KMS-11 (cell line): Measurements from ENCODE around the gene DCAF5.

Experiments used
- H2AFZ ChIP-seq: fragments of 200-600 bp; sonication (generic); 2 replicates; pipeline ENCODE4 v1.6.1; 2016; ENCODE audit warnings: antibody characterized with exemption, mixed run types, low read depth
- H3K27ac ChIP-seq: fragments of 200-600 bp; sonication (generic); 2 replicates; pipeline ENCODE4 v1.6.1; 2016; ENCODE audit warnings: mild to moderate bottlenecking, mixed run types
- H3K27me3 ChIP-seq: fragments of 200-600 bp; sonication (generic); 2 replicates; pipeline ENCODE4 v1.6.1; 2017; ENCODE audit warnings: mild to moderate bottlenecking, low read depth, mixed run types, moderate library complexity; ENCODE audit not compliant: insufficient read depth
- H3K36me3 ChIP-seq: fragments of 200-600 bp; sonication (generic); 2 replicates; pipeline ENCODE4 v1.6.1; 2017; ENCODE audit warnings: mild to moderate bottlenecking, mixed run types; ENCODE audit not compliant: insufficient read depth
- H3K4me1 ChIP-seq: fragments of 200-600 bp; sonication (generic); 2 replicates; pipeline ENCODE4 v1.6.1; 2016; ENCODE audit warnings: mild to moderate bottlenecking, low read depth, mixed run types; ENCODE audit not compliant: poor library complexity, severe bottlenecking
- H3K4me2 ChIP-seq: fragments of 200-600 bp; sonication (generic); 2 replicates; pipeline ENCODE4 v1.7.0; 2016; ENCODE audit warnings: mild to moderate bottlenecking, mixed run types
- H3K4me3 ChIP-seq: fragments of 200-600 bp; sonication (generic); IDR thresholded peaks from 2 replicates; pipeline ENCODE4 v1.6.1; 2017; ENCODE audit warnings: low read depth, low read length, mixed read lengths; ENCODE audit not compliant: insufficient read depth
- H3K79me2 ChIP-seq: fragments of 200-600 bp; sonication (generic); 2 replicates; pipeline ENCODE4 v1.6.1; 2016; ENCODE audit warnings: low read depth, mixed run types; ENCODE audit not compliant: insufficient read depth
- H3K9ac ChIP-seq: fragments of 200-600 bp; sonication (generic); 2 replicates; pipeline ENCODE4 v1.6.1; 2016; ENCODE audit warnings: mild to moderate bottlenecking, mixed run types
- H4K20me1 ChIP-seq: fragments of 200-600 bp; sonication (generic); 2 replicates; pipeline ENCODE4 v1.6.1; 2016; ENCODE audit warnings: mild to moderate bottlenecking, mixed run types; ENCODE audit not compliant: insufficient read depth
- CTCF ChIP-seq: fragments of 200-600 bp; sonication (generic); conservative IDR thresholded peaks from 2 replicates; pipeline ENCODE4 v1.6.1; 2017; ENCODE audit warnings: low read depth, mild to moderate bottlenecking, antibody characterized with exemption, low read length, moderate library complexity, mixed read lengths

Gene DCAF5

GRCh38 chr14:69087061-69087461 is 65.9 kb downstream of the DCAF5 start:
- Histone ChIP-seq H3K4me2 (no peak overlapping the region), H3K36me3 (no peaks in the 10 kb centered on the region), H3K4me1 (peaks cover 9% of the 10 kb centered on the region), H3K27me3 (no peaks in the 10 kb centered on the region), H4K20me1 (no peaks in the 10 kb centered on the region), H3K27ac (no peak overlapping the region), H2AFZ (no peak overlapping the region), H3K4me3 (no peak overlapping the region), H3K79me2 (no peaks in the 10 kb centered on the region), H3K9ac (no peak overlapping the region)
- TF ChIP-seq CTCF: no peak

- Histone ChIP-seq H3K79me2 (no peaks in the 10 kb centered on the region), H3K27ac (no peak overlapping the region), H3K4me1 (peaks cover 9% of the 10 kb centered on the region), H3K9ac (no peak overlapping the region), H3K27me3 (no peaks in the 10 kb centered on the region), H3K36me3 (no peaks in the 10 kb centered on the region), H4K20me1 (no peaks in the 10 kb centered on the region), H3K4me2 (no peak overlapping the region), H2AFZ (no peak overlapping the region), H3K4me3 (no peak overlapping the region)
- TF ChIP-seq CTCF: no peak
Observed at GRCh38 chr14:69086537-69086936, 66.4 kb downstream of the DCAF5 start.

- no peaks in the 10 kb centered on the region for H3K36me3 ChIP-seq
- no peak for TF ChIP-seq CTCF
Observed at GRCh38 chr14:69084023-69084422, 68.9 kb downstream of the DCAF5 start.

GRCh38 chr14:69083181-69083580 is 69.7 kb downstream of the DCAF5 start:
- Histone ChIP-seq H3K4me2 (no peak overlapping the region), H3K4me1 (no peaks in the 10 kb centered on the region), H3K9ac (no peak overlapping the region), H3K36me3 (no peaks in the 10 kb centered on the region), H4K20me1 (no peaks in the 10 kb centered on the region), H3K4me3 (no peak overlapping the region), H3K27ac (no peak overlapping the region), H3K27me3 (no peaks in the 10 kb centered on the region), H2AFZ (no peak overlapping the region), H3K79me2 (no peaks in the 10 kb centered on the region)
- TF ChIP-seq CTCF: no peak

More at GRCh38 chr14:69084023-69084422, 68.9 kb downstream of the DCAF5 start:
- H3K4me3 ChIP-seq: no peak overlapping the region
- H3K79me2 ChIP-seq: no peaks in the 10 kb centered on the region
- no peak overlapping the region for H2AFZ ChIP-seq
- no peak overlapping the region for H3K9ac ChIP-seq
- peaks cover 6% of the 10 kb centered on the region for H3K4me1 ChIP-seq
- no peaks in the 10 kb centered on the region for H3K27me3 ChIP-seq
- H3K4me2 ChIP-seq: no peak overlapping the region
- no peaks in the 10 kb centered on the region for H4K20me1 ChIP-seq
- no peak overlapping the region for H3K27ac ChIP-seq
